DMS153 treated with DMSO at 0.1 percent for 48 hours (cell line): ENCODE measurements around the gene SARDH.
A peak's percentile ranks its signal among the peaks of the same experiment; 100 is the strongest.

ENCODE experiments used
- DNase-seq: peaks from one replicate; lab custom pipeline; 2025; ENCODE audit not compliant: unreplicated experiment; lab: John Stamatoyannopoulos, UW

The SARDH gene

DNA sequence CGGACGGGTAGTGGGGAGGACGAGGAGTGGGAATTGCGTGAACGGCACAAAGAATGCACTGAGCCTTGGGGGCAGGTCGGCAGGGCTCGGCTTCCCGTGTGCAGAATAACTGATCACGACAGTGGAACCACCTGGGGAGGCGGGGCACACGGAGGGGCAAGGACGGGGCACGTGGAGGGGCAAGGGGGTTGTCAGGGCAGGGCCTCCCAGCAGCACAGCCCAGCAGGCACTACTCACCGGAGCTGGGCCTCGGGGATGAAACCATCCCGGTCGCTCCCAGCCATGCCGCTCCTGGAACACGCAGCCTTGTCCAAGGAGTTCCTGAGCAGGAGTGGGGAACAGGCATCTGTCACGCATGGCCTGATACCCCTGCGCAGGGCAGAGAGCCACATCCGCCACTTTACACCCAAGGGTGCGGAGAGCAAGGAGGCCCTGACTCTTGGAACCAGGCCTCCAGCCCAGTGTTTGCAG is 33.4 kb downstream of the SARDH start:
- DNase-seq = no peak

DNA sequence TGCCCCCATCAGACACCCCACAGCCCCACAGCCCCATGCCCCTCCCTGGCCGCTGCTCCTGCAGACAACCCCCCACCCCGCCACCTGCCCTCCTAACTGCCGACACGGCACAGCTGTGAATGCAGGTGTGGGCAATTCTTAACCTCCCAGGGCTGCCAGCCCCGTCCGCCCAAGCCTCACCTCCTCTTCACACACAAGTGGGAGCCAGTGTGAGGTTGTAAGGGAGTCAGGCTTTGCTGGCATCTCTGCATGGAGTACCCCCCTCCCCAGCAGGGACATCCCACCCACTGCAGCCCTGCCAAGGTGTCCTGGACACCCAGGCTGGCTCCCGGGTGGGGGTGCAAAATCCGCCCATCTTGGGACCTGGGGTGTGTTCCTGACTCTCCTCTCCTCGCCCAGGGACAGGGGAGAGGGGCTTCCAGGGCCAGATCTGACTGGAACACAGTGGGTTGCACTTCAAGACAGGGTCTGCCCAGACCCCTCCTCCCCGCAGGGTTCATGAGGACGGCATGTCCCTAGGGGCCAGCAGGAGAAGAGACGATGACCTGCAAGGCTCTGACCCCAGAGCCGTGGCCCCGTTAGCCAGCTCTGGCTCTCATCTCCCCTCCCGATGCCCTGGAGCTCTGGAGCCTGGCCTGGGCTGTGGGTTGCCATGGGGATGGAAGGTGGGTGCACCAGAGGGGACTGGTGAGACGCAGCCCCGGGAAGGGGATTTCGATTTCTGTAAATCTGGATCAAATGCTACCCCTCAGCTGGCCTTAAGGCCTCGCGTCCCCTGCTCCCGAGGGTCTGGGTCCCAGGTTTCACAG is 34.4 kb downstream of the SARDH start:
- no peak for DNase-seq

DNA sequence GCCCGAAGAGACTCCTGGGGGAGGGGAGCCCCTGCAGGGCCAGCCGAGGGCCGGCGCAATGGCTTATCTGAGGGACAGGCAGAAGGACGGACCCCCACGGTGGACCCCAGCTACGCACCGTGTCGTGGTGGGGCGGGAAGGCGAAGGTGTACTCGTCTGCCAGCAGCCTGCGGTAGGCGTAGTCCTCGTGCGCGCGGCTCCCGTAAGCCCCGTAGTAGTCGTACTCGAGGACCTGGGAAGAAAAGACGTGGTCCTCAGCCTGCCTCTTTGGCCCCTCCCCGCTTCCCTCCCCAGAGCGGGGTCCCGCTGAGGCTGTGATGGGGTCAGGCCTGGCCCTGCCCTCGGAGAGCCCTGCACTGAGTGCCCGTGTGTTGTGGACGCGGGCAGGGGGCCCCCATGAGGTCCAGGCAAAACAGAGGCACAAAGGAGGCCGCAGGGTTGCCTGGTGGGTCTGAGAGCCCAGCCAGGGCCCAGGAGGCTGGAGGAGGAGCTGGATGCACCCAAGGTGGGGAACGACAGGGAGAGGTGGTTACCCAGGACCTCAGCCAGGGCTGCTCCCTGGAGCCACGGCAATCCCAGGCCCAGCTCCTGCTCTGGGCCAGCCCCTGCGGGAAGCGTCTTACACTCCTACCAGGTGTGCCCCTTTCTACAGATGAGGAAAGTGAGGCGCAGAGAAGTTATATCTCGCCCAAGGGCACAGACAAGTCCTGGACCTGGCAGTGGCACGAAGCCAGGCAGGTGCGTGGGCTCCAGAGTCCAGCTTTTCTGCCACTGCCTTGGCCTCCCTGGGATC is 35.2 kb downstream of the SARDH start:
- DNase-seq = peak; percentile 46

- DNase-seq = peak; percentile 32
Observed at GRCh38 chr9:133701981-133702797, 36.0 kb downstream of the SARDH start.

DNA sequence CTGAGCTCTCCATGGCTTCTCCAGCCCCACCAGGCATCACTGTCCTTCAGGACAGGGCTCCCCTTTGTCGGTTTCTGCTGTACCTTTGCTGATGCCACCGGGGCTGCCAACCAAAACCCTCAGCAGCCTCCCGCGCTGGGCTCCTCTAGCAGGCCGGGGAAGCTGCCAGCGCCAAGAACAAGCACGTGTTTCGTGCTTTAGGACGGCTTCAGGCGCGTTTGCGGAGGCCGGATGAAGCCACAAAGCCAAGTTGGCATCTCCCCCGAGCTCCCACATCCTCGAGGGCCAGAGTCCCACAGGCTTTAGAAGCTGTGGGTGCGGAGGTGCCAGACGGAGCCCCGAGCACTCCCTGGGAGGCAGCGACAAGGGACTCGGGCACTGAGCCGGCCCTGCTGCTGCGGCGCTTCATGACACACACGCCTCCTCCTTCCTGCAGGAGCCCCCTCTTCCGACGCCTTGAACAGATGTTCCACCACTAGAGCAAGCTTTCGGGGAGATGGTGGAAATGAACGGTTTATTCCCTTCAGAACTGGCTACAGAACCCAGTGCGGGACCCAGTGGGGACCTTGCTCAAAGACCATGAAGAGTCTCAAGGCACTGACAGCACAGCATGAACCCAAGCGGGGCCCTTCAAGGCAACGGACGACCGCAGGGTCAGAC is 36.7 kb downstream of the SARDH start:
- DNase-seq = no peak

- no peak for DNase-seq
Observed at GRCh38 chr9:133700819-133701320, 37.3 kb downstream of the SARDH start.

DNA sequence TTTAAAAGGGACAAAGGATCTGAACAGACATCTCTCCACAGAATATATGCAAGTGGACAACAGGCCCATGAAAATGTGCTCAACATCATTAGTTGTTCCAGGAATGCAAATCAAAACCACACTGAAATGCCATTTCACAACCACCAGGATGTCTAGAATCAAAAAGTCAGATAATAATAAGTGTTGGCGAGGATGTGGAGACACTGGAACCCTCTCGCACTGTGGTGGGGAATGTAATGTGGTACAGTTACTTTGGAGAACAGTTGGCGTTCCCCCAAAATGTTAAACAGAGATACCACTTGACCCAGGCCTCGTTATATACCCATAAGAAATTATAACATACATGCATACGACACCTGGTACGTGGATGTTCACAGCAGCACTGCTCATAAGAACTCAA is 38.6 kb downstream of the SARDH start:
- DNase-seq = no peak

DNA sequence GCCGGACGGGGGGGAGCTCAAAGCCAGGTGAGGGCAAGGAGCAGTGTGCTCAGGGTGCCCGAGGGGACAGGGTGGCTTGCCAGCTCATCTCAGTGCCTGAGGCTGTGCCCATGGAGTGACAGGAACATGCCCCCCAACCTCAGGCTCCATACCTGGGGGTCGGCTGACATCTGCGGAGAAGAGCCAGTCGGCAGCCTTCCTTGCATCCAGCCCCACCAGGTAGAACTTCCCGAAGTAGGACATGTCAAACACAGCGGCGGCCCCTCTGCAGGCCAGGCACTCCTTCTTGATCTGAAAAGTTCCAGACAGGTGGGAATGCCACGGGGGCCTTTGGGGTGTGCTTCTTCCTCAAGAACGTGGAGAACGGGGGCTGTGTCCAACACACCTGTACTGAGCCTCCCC is 42.1 kb downstream of the SARDH start:
- DNase-seq = no peak

DNA sequence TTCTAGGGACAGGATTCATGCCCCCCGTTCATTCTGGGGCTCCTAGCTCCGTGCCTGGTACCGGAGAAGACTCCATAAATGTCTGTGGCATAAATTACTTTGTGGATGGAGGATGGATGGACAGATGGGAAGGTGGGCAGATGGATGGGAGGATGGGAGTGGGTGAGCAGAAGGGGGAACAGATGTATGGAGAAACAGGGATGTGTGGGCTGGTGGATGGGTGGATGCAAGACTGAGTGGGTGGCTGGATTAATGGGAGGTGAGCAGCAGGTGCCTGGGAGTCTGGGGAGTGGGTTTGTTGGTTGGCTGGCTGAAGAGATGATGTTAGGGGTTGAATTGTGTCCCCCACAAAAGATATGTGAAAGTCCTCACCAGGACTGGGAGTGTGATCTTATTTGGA is 43.5 kb downstream of the SARDH start:
- DNase-seq = no peak

GRCh38 chr9:133693703-133694529 is 44.2 kb downstream of the SARDH start:
- no peak for DNase-seq

- no peak for DNase-seq
Observed at GRCh38 chr9:133693116-133693515, 45.0 kb downstream of the SARDH start.

- no peak for DNase-seq
Observed at GRCh38 chr9:133692364-133692985, 45.7 kb downstream of the SARDH start.

DNA sequence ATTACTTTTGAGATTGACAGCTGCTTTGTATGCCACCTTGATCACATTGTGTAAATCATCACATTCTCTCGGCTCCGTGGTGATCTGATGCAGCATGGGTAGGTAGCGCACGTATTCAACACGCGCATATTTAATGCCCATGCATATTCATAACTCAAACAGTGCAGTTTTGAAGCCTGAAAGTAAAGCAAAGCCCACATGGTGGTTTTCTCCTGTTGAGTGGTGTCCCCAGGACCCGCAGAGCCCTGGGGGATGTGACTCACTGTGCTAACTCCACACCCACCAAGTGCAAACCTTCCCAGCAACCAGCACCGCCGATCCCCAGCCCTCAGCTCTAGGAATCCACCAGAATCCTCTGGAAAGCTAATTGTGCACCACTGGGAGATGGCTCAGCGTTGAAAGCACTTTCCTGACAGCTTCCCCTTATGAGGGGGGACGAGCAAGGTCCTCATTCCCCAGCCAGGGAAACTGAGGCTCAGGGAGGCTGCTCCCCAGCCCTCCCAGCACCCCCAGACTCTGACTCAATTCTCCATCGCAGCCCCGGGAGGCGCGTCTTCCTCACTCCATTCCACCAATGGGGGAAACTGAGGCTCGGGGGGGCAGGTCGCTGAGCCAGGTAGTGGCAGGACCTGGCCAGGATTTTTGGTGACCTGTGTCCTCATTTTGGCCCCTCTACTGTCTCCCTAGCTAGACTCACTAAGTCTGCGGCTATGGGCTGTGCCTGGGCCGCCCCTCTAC is 46.4 kb downstream of the SARDH start:
- no peak for DNase-seq

- no peak for DNase-seq
Observed at GRCh38 chr9:133691191-133691590, 47.0 kb downstream of the SARDH start.

- DNase-seq = no peak
Observed at GRCh38 chr9:133690081-133690561, 48.0 kb downstream of the SARDH start.

DNA sequence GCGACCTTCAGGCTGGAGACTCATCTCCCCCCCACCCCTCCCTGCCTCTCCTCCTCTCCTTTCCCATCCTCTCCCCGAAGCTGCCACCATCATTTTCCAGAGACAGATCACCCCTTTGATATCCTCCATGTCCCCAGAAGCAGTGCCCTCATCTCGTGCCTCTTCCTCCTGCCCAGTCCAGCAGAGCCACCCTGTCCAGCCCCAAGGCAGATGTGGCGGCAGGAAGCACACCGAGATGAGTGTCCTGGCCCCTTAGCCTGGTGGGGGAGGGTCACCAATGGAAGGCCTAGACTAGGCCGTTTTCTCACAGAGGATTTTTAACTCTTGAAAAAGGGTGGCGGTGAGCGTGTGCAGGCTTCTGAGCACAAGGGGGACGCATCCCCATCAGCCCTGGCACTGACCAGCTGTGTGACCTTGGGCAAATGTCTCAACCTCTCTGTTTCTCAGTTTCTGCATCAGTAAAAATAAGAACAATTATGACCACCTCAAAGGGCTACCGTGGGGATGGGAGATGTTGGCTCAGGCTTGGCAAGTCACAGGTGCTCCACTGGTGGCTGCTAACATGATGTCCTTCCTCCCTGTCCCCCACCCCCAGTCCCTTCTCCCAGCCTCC is 48.9 kb downstream of the SARDH start:
- no peak for DNase-seq

- no peak for DNase-seq
Observed at GRCh38 chr9:133687856-133688761, 50.0 kb downstream of the SARDH start.
